Measurements from ENCODE around the gene SPC24. TPM values are rescaled to one million over a fixed set of nuclear protein-coding genes. Genes with fewer than 3 reads are reported as not detected.
"Not testable (repeated sequence)": the region's sequence is repeated elsewhere in the genome, so short reads cannot be mapped to it uniquely, and the experiment has no call there.

SPC24 gene
- total RNA-seq, 2 experiments from 2014 or later, result 62.8 to 85.5 TPM

DNA sequence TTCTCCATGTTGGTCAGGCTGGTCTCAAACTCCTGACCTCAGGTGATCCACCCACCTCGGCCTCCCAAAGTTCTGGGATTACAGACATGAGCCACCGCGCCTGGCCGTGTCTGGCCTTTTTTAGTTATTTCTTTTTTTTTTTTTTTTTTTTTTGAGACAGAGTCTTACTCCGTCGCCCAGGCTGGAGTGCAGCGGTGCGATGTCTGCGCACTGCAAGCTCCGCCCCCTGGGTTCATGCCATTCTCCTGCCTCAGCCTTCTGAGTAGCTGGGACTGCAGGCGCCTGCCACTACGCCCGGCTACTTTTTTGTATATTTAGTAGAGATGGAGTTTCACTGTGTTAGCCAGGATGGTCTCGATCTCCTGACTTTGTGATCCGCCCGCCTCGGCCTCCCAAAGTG, 33.6 kb downstream of the SPC24 start:
- DNase-seq; ATAC-seq; H3K4me3 Mint-ChIP-seq; H3K27ac Mint-ChIP-seq; H3K27me3 Mint-ChIP-seq; H3K9me3 Mint-ChIP-seq (ENCODE audit: low read depth); H3K4me1 Mint-ChIP-seq: not testable (repeated sequence)
- H3K36me3 Mint-ChIP-seq, result peaks cover 60% of the 10 kb centered on the region
- CTCF ChIA-PET, result interaction anchor here (0.7 to 1.0 kb wide), 2 partner anchors 86 to 1743 kb away, joined by 3 read pairs; no protein-coding TSS in a partner anchor

DNA sequence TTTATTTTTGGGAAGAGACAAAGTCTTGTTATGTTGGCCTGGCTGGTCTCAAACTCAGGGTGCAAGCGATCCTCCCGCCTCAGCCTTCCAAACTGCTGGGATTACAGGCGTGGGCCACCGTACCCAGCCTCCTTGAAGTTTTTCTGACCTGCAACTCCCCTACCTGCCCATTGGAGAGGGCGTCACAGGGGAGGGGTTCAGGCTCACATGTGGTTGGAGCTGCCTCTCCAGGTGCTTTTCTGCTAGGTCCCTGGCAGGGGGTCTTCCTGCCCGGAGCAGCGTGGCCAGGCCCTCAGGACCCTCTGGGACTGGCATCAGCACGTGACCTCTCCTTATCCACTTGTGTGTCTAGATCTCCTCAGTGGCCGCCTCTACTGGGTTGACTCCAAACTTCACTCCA, 39.1 kb downstream of the SPC24 start:
- DNase-seq, result no peak
- peaks cover 74% of the 10 kb centered on the region for H3K36me3 Mint-ChIP-seq
- no peak overlapping the region for H3K27ac Mint-ChIP-seq
- H3K27me3 Mint-ChIP-seq, result no peaks in the 10 kb centered on the region
- no peaks in the 10 kb centered on the region for H3K9me3 Mint-ChIP-seq (ENCODE audit: low read depth)
- CTCF ChIA-PET, result no interaction called here
- no peak for ATAC-seq
- no peaks in the 10 kb centered on the region for H3K4me1 Mint-ChIP-seq
- no peak overlapping the region for H3K4me3 Mint-ChIP-seq

DNA sequence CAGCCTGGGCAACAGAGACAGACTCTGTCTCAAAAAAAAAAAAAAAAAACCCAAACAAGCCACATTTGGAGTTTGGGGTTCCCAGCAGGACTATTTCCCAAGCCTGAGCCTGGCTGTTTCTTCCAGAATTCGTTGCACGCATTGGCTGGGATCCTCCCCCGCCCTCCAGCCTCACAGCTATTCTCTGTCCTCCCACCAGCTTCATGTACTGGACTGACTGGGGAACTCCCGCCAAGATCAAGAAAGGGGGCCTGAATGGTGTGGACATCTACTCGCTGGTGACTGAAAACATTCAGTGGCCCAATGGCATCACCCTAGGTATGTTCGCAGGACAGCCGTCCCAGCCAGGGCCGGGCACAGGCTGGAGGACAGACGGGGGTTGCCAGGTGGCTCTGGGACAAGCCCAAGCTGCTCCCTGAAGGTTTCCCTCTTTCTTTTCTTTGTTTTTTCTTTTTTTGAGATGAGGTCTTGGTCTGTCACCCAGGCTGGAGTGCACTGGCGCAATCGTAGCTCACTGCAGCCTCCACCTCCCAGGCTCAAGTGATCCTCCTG, 39.6 kb downstream of the SPC24 start:
- no peak for DNase-seq
- Mint-ChIP-seq H3K9me3 (ENCODE audit: low read depth) (no peaks in the 10 kb centered on the region), H3K27me3 (no peaks in the 10 kb centered on the region), H3K36me3 (peaks cover 75% of the 10 kb centered on the region), H3K4me1 (no peaks in the 10 kb centered on the region), H3K27ac (no peak overlapping the region), H3K4me3 (no peak overlapping the region)
- CTCF ChIA-PET, result interaction anchor here (1.4 kb wide), 1 partner anchor 10 kb away, joined by 6 read pairs; no protein-coding TSS in a partner anchor
- no peak for ATAC-seq

DNA sequence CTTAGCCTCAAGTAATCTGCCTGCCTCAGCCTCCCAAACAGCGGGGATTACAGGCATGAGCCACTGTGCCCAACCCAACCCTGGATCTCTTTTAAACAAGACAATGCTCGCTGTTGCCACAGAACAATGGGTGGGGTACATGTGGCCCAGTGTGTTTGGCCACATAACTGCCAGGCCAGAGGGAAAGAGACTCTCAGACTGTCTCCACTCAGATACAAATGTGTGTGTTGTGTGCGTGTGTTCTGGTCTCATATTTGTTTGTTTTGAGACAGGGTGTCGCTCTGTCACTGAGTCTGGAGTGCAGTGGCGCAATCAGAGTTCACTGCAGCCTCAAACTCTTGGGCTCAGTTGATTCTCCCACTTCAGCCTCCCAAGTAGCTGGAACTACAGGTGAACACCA, 40.5 kb downstream of the SPC24 start:
- Mint-ChIP-seq H3K27me3 (no peaks in the 10 kb centered on the region), H3K4me3 (no peak overlapping the region), H3K9me3 (ENCODE audit: low read depth) (no peaks in the 10 kb centered on the region), H3K4me1 (no peaks in the 10 kb centered on the region), H3K27ac (no peak overlapping the region), H3K36me3 (peaks cover 71% of the 10 kb centered on the region)
- ATAC-seq (no peak), DNase-seq (no peak)
- CTCF ChIA-PET, result interaction anchor here (1.4 kb wide), 1 partner anchor 11 kb away, joined by 6 read pairs; no protein-coding TSS in a partner anchor

DNA sequence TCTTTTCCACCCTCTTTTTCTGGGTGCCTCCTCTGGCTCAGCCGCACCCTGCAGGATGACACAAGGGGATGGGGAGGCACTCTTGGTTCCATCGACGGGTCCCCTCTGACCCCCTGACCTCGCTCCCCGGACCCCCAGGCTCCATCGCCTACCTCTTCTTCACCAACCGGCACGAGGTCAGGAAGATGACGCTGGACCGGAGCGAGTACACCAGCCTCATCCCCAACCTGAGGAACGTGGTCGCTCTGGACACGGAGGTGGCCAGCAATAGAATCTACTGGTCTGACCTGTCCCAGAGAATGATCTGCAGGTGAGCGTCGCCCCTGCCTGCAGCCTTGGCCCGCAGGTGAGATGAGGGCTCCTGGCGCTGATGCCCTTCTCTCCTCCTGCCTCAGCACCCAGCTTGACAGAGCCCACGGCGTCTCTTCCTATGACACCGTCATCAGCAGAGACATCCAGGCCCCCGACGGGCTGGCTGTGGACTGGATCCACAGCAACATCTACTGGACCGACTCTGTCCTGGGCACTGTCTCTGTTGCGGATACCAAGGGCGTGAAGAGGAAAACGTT, 42.4 kb downstream of the SPC24 start:
- no peak for ATAC-seq
- H3K9me3 Mint-ChIP-seq (ENCODE audit: low read depth), result no peaks in the 10 kb centered on the region
- no peak for DNase-seq
- H3K27me3 Mint-ChIP-seq, result no peaks in the 10 kb centered on the region
- no peak overlapping the region for H3K27ac Mint-ChIP-seq
- peaks cover 70% of the 10 kb centered on the region for H3K36me3 Mint-ChIP-seq
- H3K4me1 Mint-ChIP-seq, result no peaks in the 10 kb centered on the region
- CTCF ChIA-PET, result interaction anchor here (0.8 kb wide), 1 partner anchor 11 kb away, joined by 3 read pairs; no protein-coding TSS in a partner anchor
- H3K4me3 Mint-ChIP-seq, result no peak overlapping the region

DNA sequence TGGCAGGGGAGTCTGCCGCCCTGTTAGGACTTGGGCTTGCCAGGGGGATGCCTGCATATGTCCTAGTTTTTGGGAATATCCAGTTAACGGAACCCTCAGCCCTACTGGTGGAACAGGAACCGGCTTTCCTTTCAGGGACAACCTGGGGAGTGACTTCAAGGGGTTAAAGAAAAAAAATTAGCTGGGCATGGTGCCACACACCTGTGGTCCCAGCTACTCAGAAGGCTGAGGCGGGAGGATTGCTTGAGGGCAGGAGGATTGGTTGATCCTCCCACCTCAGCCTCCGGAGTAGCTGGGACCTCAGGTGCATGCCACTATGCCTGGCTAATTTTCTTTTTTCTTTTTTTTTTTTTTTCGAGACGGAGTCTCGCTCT, 43.8 kb downstream of the SPC24 start:
- H3K4me3 Mint-ChIP-seq, result no peak overlapping the region
- no peaks in the 10 kb centered on the region for H3K4me1 Mint-ChIP-seq
- no peak for DNase-seq
- H3K27ac Mint-ChIP-seq, result no peak overlapping the region
- no peak for ATAC-seq
- no peaks in the 10 kb centered on the region for H3K27me3 Mint-ChIP-seq
- peaks cover 64% of the 10 kb centered on the region for H3K36me3 Mint-ChIP-seq
- no peaks in the 10 kb centered on the region for H3K9me3 Mint-ChIP-seq (ENCODE audit: low read depth)
- CTCF ChIA-PET, result interaction anchor here (1.2 to 3.1 kb wide), 2 partner anchors 14 to 170 kb away, joined by 3 to 12 read pairs; no protein-coding TSS in a partner anchor

DNA sequence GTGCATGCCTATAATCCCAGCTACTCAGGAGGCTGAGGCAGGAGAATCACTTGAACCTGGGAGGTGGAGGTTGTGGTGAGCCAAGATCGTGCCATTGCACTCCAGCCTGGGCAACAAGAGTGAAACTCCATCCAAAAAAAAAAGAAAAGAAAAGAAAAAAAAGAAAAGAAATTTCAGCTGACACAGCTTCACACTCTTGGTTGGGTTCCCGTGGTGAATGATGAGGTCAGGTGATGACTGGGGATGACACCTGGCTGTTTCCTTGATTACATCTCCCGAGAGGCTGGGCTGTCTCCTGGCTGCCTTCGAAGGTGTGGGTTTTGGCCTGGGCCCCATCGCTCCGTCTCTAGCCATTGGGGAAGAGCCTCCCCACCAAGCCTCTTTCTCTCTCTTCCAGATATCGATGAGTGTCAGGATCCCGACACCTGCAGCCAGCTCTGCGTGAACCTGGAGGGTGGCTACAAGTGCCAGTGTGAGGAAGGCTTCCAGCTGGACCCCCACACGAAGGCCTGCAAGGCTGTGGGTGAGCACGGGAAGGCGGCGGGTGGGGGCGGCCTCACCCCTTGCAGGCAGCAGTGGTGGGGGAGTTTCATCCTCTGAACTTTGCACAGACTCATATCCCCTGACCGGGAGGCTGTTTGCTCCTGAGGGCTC, 44.3 kb downstream of the SPC24 start:
- no peak for DNase-seq
- Mint-ChIP-seq H3K27me3 (no peaks in the 10 kb centered on the region), H3K36me3 (peaks cover 63% of the 10 kb centered on the region), H3K9me3 (ENCODE audit: low read depth) (no peaks in the 10 kb centered on the region), H3K27ac (no peak overlapping the region), H3K4me1 (no peaks in the 10 kb centered on the region), H3K4me3 (no peak overlapping the region)
- ATAC-seq, result peak; percentile 21
- CTCF ChIA-PET, result interaction anchor here (1.2 to 3.1 kb wide), 2 partner anchors 14 to 169 kb away, joined by 3 to 12 read pairs; no protein-coding TSS in a partner anchor

DNA sequence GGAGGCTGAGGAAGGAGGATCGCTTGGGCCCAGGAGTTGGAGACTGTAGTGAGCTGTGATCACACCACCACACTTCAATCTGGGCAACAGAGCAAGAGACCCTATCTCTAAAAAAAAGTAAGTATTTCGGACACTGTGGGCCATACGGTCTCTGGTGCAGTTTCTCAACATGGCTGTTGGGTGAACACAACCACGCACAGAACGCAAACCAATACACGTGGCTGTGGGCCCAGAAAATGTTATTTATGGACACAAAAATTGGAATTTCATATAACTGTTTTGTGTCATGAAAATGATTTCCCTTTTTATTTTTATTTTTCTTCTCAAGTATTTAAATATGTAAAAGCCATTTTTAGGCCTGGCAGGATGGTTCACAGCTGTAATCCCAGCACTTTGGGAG, 46.8 kb downstream of the SPC24 start:
- Mint-ChIP-seq H3K4me1 (no peaks in the 10 kb centered on the region), H3K9me3 (ENCODE audit: low read depth) (no peaks in the 10 kb centered on the region), H3K4me3 (no peak overlapping the region), H3K27ac (no peak overlapping the region), H3K36me3 (peaks cover 67% of the 10 kb centered on the region), H3K27me3 (no peaks in the 10 kb centered on the region)
- DNase-seq, result no peak
- CTCF ChIA-PET, result interaction anchor here (3.1 kb wide), 1 partner anchor 17 kb away, joined by 12 read pairs; no protein-coding TSS in a partner anchor
- ATAC-seq, result no peak

DNA sequence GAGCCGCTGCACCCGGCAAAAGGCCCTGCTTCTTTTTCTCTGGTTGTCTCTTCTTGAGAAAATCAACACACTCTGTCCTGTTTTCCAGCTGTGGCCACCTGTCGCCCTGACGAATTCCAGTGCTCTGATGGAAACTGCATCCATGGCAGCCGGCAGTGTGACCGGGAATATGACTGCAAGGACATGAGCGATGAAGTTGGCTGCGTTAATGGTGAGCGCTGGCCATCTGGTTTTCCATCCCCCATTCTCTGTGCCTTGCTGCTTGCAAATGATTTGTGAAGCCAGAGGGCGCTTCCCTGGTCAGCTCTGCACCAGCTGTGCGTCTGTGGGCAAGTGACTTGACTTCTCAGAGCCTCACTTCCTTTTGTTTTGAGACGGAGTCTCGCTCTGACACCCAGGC, 49.1 kb downstream of the SPC24 start:
- Mint-ChIP-seq H3K4me1 (peaks cover 3% of the 10 kb centered on the region), H3K27me3 (no peaks in the 10 kb centered on the region), H3K9me3 (ENCODE audit: low read depth) (no peaks in the 10 kb centered on the region), H3K27ac (no peak overlapping the region), H3K36me3 (peaks cover 70% of the 10 kb centered on the region), H3K4me3 (no peak overlapping the region)
- DNase-seq (no peak), ATAC-seq (no peak)
- CTCF ChIA-PET, result interaction anchor here (1.4 kb wide), 1 partner anchor 71 kb away, joined by 3 read pairs; no protein-coding TSS in a partner anchor

DNA sequence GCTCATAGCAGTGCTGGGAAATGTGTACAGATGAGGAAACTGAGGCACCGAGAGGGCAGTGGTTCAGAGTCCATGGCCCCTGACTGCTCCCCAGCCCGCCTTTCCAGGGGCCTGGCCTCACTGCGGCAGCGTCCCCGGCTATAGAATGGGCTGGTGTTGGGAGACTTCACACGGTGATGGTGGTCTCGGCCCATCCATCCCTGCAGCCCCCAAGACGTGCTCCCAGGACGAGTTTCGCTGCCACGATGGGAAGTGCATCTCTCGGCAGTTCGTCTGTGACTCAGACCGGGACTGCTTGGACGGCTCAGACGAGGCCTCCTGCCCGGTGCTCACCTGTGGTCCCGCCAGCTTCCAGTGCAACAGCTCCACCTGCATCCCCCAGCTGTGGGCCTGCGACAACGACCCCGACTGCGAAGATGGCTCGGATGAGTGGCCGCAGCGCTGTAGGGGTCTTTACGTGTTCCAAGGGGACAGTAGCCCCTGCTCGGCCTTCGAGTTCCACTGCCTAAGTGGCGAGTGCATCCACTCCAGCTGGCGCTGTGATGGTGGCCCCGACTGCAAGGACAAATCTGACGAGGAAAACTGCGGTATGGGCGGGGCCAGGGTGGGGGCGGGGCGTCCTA, 50.5 kb downstream of the SPC24 start:
- Mint-ChIP-seq H3K27ac (no peak overlapping the region), H3K4me3 (no peak overlapping the region), H3K4me1 (peaks cover 6% of the 10 kb centered on the region), H3K9me3 (ENCODE audit: low read depth) (no peaks in the 10 kb centered on the region), H3K36me3 (peaks cover 68% of the 10 kb centered on the region), H3K27me3 (no peaks in the 10 kb centered on the region)
- no peak for DNase-seq
- CTCF ChIA-PET, result interaction anchor here (1.4 kb wide), 1 partner anchor 69 kb away, joined by 3 read pairs; no protein-coding TSS in a partner anchor
- no peak for ATAC-seq

DNA sequence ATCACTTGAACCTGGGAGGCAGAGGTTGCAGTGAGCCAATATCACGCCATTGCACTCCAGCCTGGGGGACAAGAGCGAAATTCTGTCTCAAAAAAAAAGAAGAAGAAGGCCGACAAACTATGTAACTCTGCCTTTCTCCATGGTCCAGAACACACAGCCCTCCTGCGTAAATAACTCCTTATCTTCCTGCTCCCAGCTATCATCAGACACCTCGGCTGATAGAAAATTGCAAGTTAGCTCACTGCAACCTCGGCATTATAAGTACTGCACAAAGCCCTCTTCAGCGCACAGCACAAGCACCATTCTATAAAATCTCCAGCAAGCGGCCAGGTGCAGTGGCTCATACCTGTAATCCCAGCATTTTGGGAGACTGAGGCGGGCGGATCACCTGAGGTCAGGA, 51.9 kb downstream of the SPC24 start:
- H3K4me3 Mint-ChIP-seq; H3K9me3 Mint-ChIP-seq (ENCODE audit: low read depth); H3K27me3 Mint-ChIP-seq; H3K27ac Mint-ChIP-seq; DNase-seq; ATAC-seq: not testable (repeated sequence)
- Mint-ChIP-seq H3K4me1 (peaks cover 17% of the 10 kb centered on the region), H3K36me3 (peaks cover 69% of the 10 kb centered on the region)
- CTCF ChIA-PET, result interaction anchor here (1.0 to 1.2 kb wide), 2 partner anchors 22 to 68 kb away, joined by 3 to 4 read pairs; no protein-coding TSS in a partner anchor

DNA sequence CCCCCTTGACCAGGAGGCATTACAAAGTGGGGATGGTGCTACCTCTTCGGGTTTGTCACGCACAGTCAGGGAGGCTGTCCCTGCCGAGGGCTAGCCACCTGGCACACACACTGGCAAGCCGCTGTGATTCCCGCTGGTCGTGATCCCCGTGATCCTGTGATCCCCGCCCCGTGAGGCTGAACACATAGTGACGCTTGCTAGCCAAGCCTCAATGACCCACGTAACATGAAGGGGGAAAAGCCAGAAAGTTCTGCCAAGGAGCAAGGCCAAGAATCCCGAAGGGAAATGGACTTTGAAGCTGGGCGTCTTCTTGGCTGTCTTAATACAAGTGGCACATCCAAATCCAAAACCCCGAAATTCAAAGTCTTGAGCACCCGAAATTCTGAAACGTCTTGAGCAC, 52.6 kb downstream of the SPC24 start:
- no peak overlapping the region for H3K4me3 Mint-ChIP-seq
- no peak overlapping the region for H3K27ac Mint-ChIP-seq
- CTCF ChIA-PET, result interaction anchor here (1.2 kb wide), 1 partner anchor 67 kb away, joined by 4 read pairs; no protein-coding TSS in a partner anchor
- no peaks in the 10 kb centered on the region for H3K9me3 Mint-ChIP-seq (ENCODE audit: low read depth)
- ATAC-seq, result no peak
- DNase-seq, result no peak
- no peaks in the 10 kb centered on the region for H3K27me3 Mint-ChIP-seq
- H3K36me3 Mint-ChIP-seq, result peaks cover 69% of the 10 kb centered on the region
- peaks cover 18% of the 10 kb centered on the region for H3K4me1 Mint-ChIP-seq

DNA sequence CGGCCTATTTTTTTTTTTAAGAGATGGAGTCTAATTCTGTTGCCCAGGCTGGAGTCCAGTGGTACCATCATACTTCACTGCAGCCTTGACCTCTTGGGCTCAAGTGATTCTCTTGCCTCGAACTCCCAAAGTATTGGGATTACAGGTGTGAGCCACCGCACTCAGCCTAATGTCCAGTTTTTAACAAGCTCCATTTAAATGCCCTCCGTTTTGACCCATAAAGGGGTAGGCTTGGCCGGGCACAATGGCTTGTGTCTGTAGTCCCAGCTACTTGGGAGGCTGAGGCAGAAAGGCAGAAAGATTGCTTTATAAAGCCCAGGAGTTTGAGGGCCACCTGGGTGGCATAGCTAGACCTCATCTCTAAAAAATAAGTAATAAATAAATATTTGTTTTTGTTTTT, 54.5 kb downstream of the SPC24 start:
- H3K4me1 Mint-ChIP-seq, result peaks cover 31% of the 10 kb centered on the region
- H3K27me3 Mint-ChIP-seq, result no peaks in the 10 kb centered on the region
- no peaks in the 10 kb centered on the region for H3K9me3 Mint-ChIP-seq (ENCODE audit: low read depth)
- H3K27ac Mint-ChIP-seq, result no peak overlapping the region
- no peak overlapping the region for H3K4me3 Mint-ChIP-seq
- peaks cover 73% of the 10 kb centered on the region for H3K36me3 Mint-ChIP-seq
- ATAC-seq (no peak), DNase-seq (no peak)
- CTCF ChIA-PET, result interaction anchor here (1.1 to 1.4 kb wide), 2 partner anchors 24 to 65 kb away, joined by 4 read pairs; no protein-coding TSS in a partner anchor

Data from activated CD8-positive, alpha-beta memory T cell treated with anti-CD3 and anti-CD28 coated beads, Interleukin-2, amount 10 ng/mL, durations not matched to agents 7 days and 5 days (primary cell).